ENCODE results near the gene STT3A.

DNA sequence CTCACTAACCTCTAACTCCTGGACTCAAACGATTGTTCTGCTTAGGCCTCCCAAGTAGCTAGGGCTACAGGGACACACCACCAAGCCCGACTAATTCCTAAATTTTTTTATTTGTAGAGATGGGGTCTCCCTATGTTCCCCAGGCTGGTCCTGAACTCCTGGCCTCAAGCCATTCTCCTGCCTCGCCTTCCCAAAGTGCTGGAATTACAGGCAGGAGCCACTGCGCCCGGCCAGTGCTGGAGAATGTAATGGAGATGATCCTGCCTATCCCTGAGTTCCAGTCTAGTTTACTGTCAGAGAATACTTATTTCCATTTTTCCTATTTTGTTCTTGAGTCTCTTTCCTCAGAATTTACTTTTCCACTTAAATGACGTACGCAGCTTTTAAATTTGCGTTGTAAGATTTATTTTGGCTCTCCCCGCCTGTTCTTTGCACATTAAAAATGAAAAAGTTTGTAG lies 32.1 kb downstream of the STT3A start, which contains the start of gene CHEK1:
- no peak for TF ChIP-seq CTCF (IDR thresholded peaks at IDR 0.05 in 8 of 11, conservative IDR thresholded peaks at IDR 0.05 in 3 of 11)
- TF ChIP-seq POLR2AphosphoS5 (IDR thresholded peaks at IDR 0.05): no peak
